IMR-90 (cell line): ENCODE measurements around the gene RGS17. TPM values are rescaled to one million over a fixed set of nuclear protein-coding genes. Genes with fewer than 3 reads are reported as not detected.

Experiments used
- ATAC-seq: fragments of 200-7000 bp; cut with Tn5 transposase; 2 replicates; pipeline ENCODE4 v1.9.1; 2020; ENCODE audit warnings: low read depth, mild to moderate bottlenecking, moderate library complexity
- BruUV-seq: library from RNA; stranded (reverse); fragments of 400-500 nt; replicated peaks from 2 replicates; lab custom pipeline; 2021; lab: Mats Ljungman, UMichigan
- CTCF ChIA-PET: fragments of 300-600 bp; formaldehyde crosslinking; extraction: SDS; loops from one replicate; lab custom pipeline; 2021; ENCODE audit warnings: antibody characterized with exemption; lab: Yijun Ruan, JAX
- POLR2A ChIA-PET: fragments of 300-600 bp; sonication (Branson Sonifier 250); formaldehyde crosslinking; loops from one replicate; lab custom pipeline; 2022; ENCODE audit warnings: antibody characterized with exemption; ENCODE audit not compliant: unreplicated experiment; lab: Charles Lee
- DNase-seq: peaks from one replicate; pipeline ENCODE4 v3.0.0; 2013
- H2AFZ ChIP-seq: replicated peaks from 2 replicates; pipeline ENCODE3; 2013; ENCODE audit warnings: low read length, mild to moderate bottlenecking; ENCODE audit not compliant: poor library complexity
- H2AK5ac ChIP-seq: 2 replicates; pipeline ENCODE4 v1.6.1; 2013; ENCODE audit warnings: low read depth, low read length, inconsistent platforms
- H2AK9ac ChIP-seq: replicated peaks from 2 replicates; pipeline ENCODE3; 2013; ENCODE audit warnings: mild to moderate bottlenecking, low read depth, low read length, moderate library complexity; ENCODE audit not compliant: poor library complexity
- H2BK120ac ChIP-seq: 2 replicates; pipeline ENCODE4 v1.6.1; 2013; ENCODE audit warnings: low read depth, low read length, inconsistent platforms
- H2BK15ac ChIP-seq: 3 replicates; pipeline ENCODE4 v1.6.1; 2013; ENCODE audit warnings: low read depth, low read length, inconsistent platforms
- H2BK20ac ChIP-seq: 2 replicates; pipeline ENCODE4 v1.6.1; 2013; ENCODE audit warnings: low read depth, mild to moderate bottlenecking, inconsistent platforms, low read length, moderate library complexity
- H2BK5ac ChIP-seq: 2 replicates; pipeline ENCODE4 v1.6.1; 2013; ENCODE audit warnings: mild to moderate bottlenecking, low read depth, low read length, inconsistent platforms; ENCODE audit not compliant: poor library complexity, severe bottlenecking
- H3K14ac ChIP-seq: replicated peaks from 2 replicates; pipeline ENCODE4 v1.6.1; 2013; ENCODE audit warnings: low read depth, low read length, inconsistent platforms
- H3K18ac ChIP-seq: 2 replicates; pipeline ENCODE4 v1.6.1; 2013; ENCODE audit warnings: low read depth, low read length, control low read depth
- H3K23ac ChIP-seq: 2 replicates; pipeline ENCODE4 v1.6.1; 2013; ENCODE audit warnings: low read depth, low read length, inconsistent platforms
- H3K27ac ChIP-seq: 2 replicates; pipeline ENCODE4 v1.5.1; 2013; ENCODE audit warnings: mild to moderate bottlenecking, control low read depth, low read length; ENCODE audit not compliant: insufficient read depth
- H3K27me3 ChIP-seq: 2 replicates; pipeline ENCODE4 v1.6.1; 2013; ENCODE audit warnings: low read length; ENCODE audit not compliant: control insufficient read depth, insufficient read depth
- H3K36me3 ChIP-seq: 2 replicates; pipeline ENCODE4 v1.6.1; 2013; ENCODE audit warnings: low read length, mixed read lengths; ENCODE audit not compliant: control insufficient read depth, insufficient read depth
- H3K4ac ChIP-seq: 2 replicates; pipeline ENCODE4 v1.6.1; 2013; ENCODE audit warnings: low read depth, low read length, inconsistent platforms
- H3K4me1 ChIP-seq: 2 replicates; pipeline ENCODE4 v1.6.1; 2013; ENCODE audit warnings: low read length, mixed read lengths; ENCODE audit not compliant: control insufficient read depth, insufficient read depth
- H3K4me2 ChIP-seq: 2 replicates; pipeline ENCODE4 v1.6.1; 2013; ENCODE audit warnings: low read depth, mild to moderate bottlenecking, control low read depth, low read length, moderate library complexity
- H3K4me3 ChIP-seq: 2 replicates; pipeline ENCODE4 v1.5.1; 2013; ENCODE audit warnings: low read depth, mild to moderate bottlenecking, control low read depth, low read length, moderate library complexity; ENCODE audit not compliant: insufficient read depth
- H3K56ac ChIP-seq: 2 replicates; pipeline ENCODE4 v1.6.1; 2013; ENCODE audit warnings: low read length, inconsistent platforms; ENCODE audit not compliant: insufficient read depth; ENCODE audit errors: extremely low read depth
- H3K79me1 ChIP-seq, 2 experiments: 2 replicates each; pipeline ENCODE4 v1.6.1; 2013; ENCODE audit warnings: low read length in 2 of 2, inconsistent platforms in 1 of 2, low read depth in 1 of 2
- H3K9ac ChIP-seq: 2 replicates; pipeline ENCODE4 v1.6.1; 2013; ENCODE audit warnings: low read depth, low read length, control low read depth
- H3K9me1 ChIP-seq: 2 replicates; pipeline ENCODE4 v1.6.1; 2013; ENCODE audit warnings: low read length, inconsistent platforms; ENCODE audit not compliant: insufficient read depth
- H3K9me3 ChIP-seq: 2 replicates; pipeline ENCODE4 v1.6.1; 2013; ENCODE audit warnings: low read length; ENCODE audit not compliant: control insufficient read depth, insufficient read depth
- H4K20me1 ChIP-seq: 2 replicates; pipeline ENCODE4 v1.6.1; 2013; ENCODE audit warnings: low read length, inconsistent platforms; ENCODE audit not compliant: insufficient read depth
- H4K5ac ChIP-seq: 2 replicates; pipeline ENCODE4 v1.6.1; 2013; ENCODE audit warnings: mild to moderate bottlenecking, low read depth, low read length, control low read depth
- H4K8ac ChIP-seq, 2 experiments: 2 replicates each; pipeline ENCODE4 v1.6.1; 2013; ENCODE audit warnings: low read depth in 2 of 2, low read length in 2 of 2, control low read depth in 1 of 2, inconsistent platforms in 1 of 2
- H4K91ac ChIP-seq: 2 replicates; pipeline ENCODE4 v1.6.1; 2013; ENCODE audit warnings: low read depth, low read length, inconsistent platforms; ENCODE audit not compliant: insufficient read depth
- BHLHE40 ChIP-seq: fragments of 150-350 bp; IDR thresholded peaks from 2 replicates; pipeline ENCODE4 v1.6.1; 2016; ENCODE audit warnings: mild to moderate bottlenecking, low read depth, low read length
- CEBPB ChIP-seq: IDR thresholded peaks from 2 replicates; pipeline ENCODE4 v1.6.1; 2012; ENCODE audit warnings: low read depth, low read length, improper control_type of control experiment
- CHD1 ChIP-seq: IDR thresholded peaks from 2 replicates; pipeline ENCODE4 v1.6.1; 2012; ENCODE audit warnings: low read depth, low read length, improper control_type of control experiment
- CTCF ChIP-seq: conservative IDR thresholded peaks from 2 replicates; pipeline ENCODE4 v1.5.1; 2012; ENCODE audit warnings: mild to moderate bottlenecking, low read depth, low read length, improper control_type of control experiment
- ELK1 ChIP-seq: fragments of 150-350 bp; IDR thresholded peaks from 2 replicates; pipeline ENCODE4 v1.6.1; 2016; ENCODE audit warnings: low read depth, mild to moderate bottlenecking, low read length, moderate library complexity, borderline replicate concordance
- FOS ChIP-seq: fragments of 150-350 bp; IDR thresholded peaks from 2 replicates; pipeline ENCODE4 v1.6.1; 2016; ENCODE audit warnings: low read depth, low read length
- MAFK ChIP-seq: IDR thresholded peaks from 2 replicates; pipeline ENCODE4 v1.6.1; 2012; ENCODE audit warnings: low read depth, low read length, improper control_type of control experiment
- MAZ ChIP-seq: IDR thresholded peaks from 2 replicates; pipeline ENCODE4 v1.6.1; 2012; ENCODE audit warnings: low read depth, mild to moderate bottlenecking, low read length, improper control_type of control experiment, moderate library complexity, borderline replicate concordance
- MXI1 ChIP-seq: IDR thresholded peaks from 2 replicates; pipeline ENCODE4 v1.6.1; 2012; ENCODE audit warnings: low read depth, mild to moderate bottlenecking, low read length, moderate library complexity, borderline replicate concordance
- NFE2L2 ChIP-seq: fragments of 150-350 bp; IDR thresholded peaks from 2 replicates; pipeline ENCODE4 v1.6.1; 2016; ENCODE audit warnings: low read depth, mild to moderate bottlenecking, low read length
- POLR2A ChIP-seq: IDR thresholded peaks from 2 replicates; pipeline ENCODE4 v1.6.1; 2012; ENCODE audit warnings: mild to moderate bottlenecking, low read depth, low read length
- RAD21 ChIP-seq: IDR thresholded peaks from 2 replicates; pipeline ENCODE4 v1.6.1; 2012; ENCODE audit warnings: low read length, improper control_type of control experiment
- RCOR1 ChIP-seq: IDR thresholded peaks from 2 replicates; pipeline ENCODE4 v1.6.1; 2012; ENCODE audit warnings: mild to moderate bottlenecking, low read length, improper control_type of control experiment; ENCODE audit not compliant: insufficient replicate concordance
- RFX5 ChIP-seq: IDR thresholded peaks from 2 replicates; pipeline ENCODE4 v1.8.0; 2012; ENCODE audit warnings: low read depth, mild to moderate bottlenecking, low read length, moderate library complexity
- SMC3 ChIP-seq: fragments of 150-350 bp; IDR thresholded peaks from 2 replicates; pipeline ENCODE4 v1.6.1; 2016; ENCODE audit warnings: low read depth, mild to moderate bottlenecking, antibody characterized with exemption, low read length, moderate library complexity
- USF2 ChIP-seq: fragments of 150-350 bp; IDR thresholded peaks from 2 replicates; pipeline ENCODE4 v1.6.1; 2017; ENCODE audit warnings: mild to moderate bottlenecking, antibody characterized with exemption, low read length, low read depth
- WGBS, 2 experiments: methylation state at CpG; one replicate each; pipeline versions ENCODE4 v1.1.5 to v1.1.7; 2013; ENCODE audit warnings: missing lambda C conversion rate in 2 of 2; ENCODE audit not compliant: insufficient read length in 1 of 2; ENCODE audit errors: extremely low coverage in 2 of 2; 5-methylcytosine and 5-hydroxymethylcytosine counted together
- dilution Hi-C: fragments of 300-500 bp; cut with HindIII; formaldehyde crosslinking; loops from one replicate; pipeline ENCODE4 v1.14.3; 2018; ENCODE audit warnings: low sequenced_read_pairs; ENCODE audit not compliant: unreplicated experiment
- in situ Hi-C: fragments of 300-500 bp; cut with MboI; formaldehyde crosslinking; loops from 3 replicates; pipeline ENCODE4 v1.14.3; 2019; ENCODE audit warnings: low sequenced_read_pairs, inconsistent platforms, mixed read lengths
- intact Hi-C: fragments of 100-400 bp; cut with micrococcal nuclease; formaldehyde crosslinking; loops from 2 replicates; pipeline ENCODE4 v1.10.0; 2022
- polyA plus RNA-seq, 3 experiments: library from polyadenylated mRNA; depleted of rRNA; stranded (reverse); fragments of >200 nt; gene quantifications; 2 replicates each; pipeline ENCODE4 v1.2.3, GENCODE V29; 2012; ENCODE audit warnings: low replicate concordance in 1 of 3
- total RNA-seq: library from RNA; depleted of rRNA; stranded (reverse); fragments of >200 nt; gene quantifications from 2 replicates; pipeline ENCODE4 v1.2.3, GENCODE V29; 2012

Gene RGS17
- total and polyA plus RNA-seq, 2 of the 4 experiments (the other 2 are of a cell fraction): 0.75 to 1.4 TPM

- H3K27ac ChIP-seq: no peak overlapping the region
- POLR2A ChIA-PET: no interaction called here
- no peaks in the 10 kb centered on the region; the same call in 1 of the 2 replicates for H3K36me3 ChIP-seq
- H3K18ac ChIP-seq: no peak overlapping the region
- H2AK9ac ChIP-seq: no peak overlapping the region
- peaks cover 10% of the 10 kb centered on the region for H3K4me1 ChIP-seq
- ATAC-seq (no peak), DNase-seq (no peak)
- H3K14ac ChIP-seq: no peak overlapping the region
- H3K4me2 ChIP-seq: peak overlapping the region; percentile 81
- H2BK5ac ChIP-seq: peak overlapping the region; percentile 27
- no peak overlapping the region for H2BK15ac ChIP-seq
- no peak overlapping the region for H3K4ac ChIP-seq
- no peaks in the 10 kb centered on the region for H3K9me3 ChIP-seq
- peaks cover 19% of the 10 kb centered on the region for H4K20me1 ChIP-seq
- H4K5ac ChIP-seq: no peak overlapping the region
- H4K91ac ChIP-seq: no peak overlapping the region
- no peaks in the 10 kb centered on the region for H3K27me3 ChIP-seq
- no peak overlapping the region for H4K8ac ChIP-seq
- H3K9ac ChIP-seq: peak overlapping the region; percentile 32; the same call in 1 of the 2 replicates
- no peak overlapping the region for H2AK5ac ChIP-seq
- no peak overlapping the region for H2BK20ac ChIP-seq
- H2AFZ ChIP-seq: no peak overlapping the region
- TF ChIP-seq RAD21 (no peak), MAFK (no peak), RFX5 (no peak), FOS (no peak), USF2 (no peak), CHD1 (no peak), MAZ (no peak), CTCF (no peak), NFE2L2 (no peak), BHLHE40 (no peak), ELK1 (no peak), SMC3 (no peak), POLR2A (no peak), RCOR1 (no peak), CEBPB (no peak), MXI1 (no peak)
- H3K9me1 ChIP-seq: peaks cover 5% of the 10 kb centered on the region; the same call in 1 of the 2 replicates
- intact Hi-C loops (loop anchor here (5.0 kb wide), 1 partner anchor 598 kb away; no protein-coding TSS in a partner anchor), dilution Hi-C loops (no loop called here), in situ Hi-C loops (no loop called here)
- no peak overlapping the region for H3K56ac ChIP-seq
- H2BK120ac ChIP-seq: no peak overlapping the region
- peak overlapping the region; percentile 59; the same call in 1 of the 2 replicates for H3K23ac ChIP-seq
- peaks cover 4 to 10% of the 10 kb centered on the region in 2 experiments; a peak in 2 of 4 replicates for H3K79me1 ChIP-seq
- CTCF ChIA-PET: no interaction called here
- BruUV-seq: TSS peak; percentile 47
- WGBS, 2 experiments: no CpG with 5 or more reads among the region's 1 CpG
- peak overlapping the region; percentile 5; the same call in 1 of the 2 replicates for H3K4me3 ChIP-seq
Observed at GRCh38 chr6:152980656-152981055, 150.4 kb downstream of the RGS17 start.
